ENCODE data around the gene AMBP. TPM values are rescaled to one million over a fixed set of nuclear protein-coding genes. Genes with fewer than 3 reads are reported as not detected.

The AMBP gene
- total and polyA plus RNA-seq, 2 of the 13 experiments (the other 11 are each of a cell fraction or from before 2014, with no cell fraction given): 1,510 to 2,580 TPM

DNA sequence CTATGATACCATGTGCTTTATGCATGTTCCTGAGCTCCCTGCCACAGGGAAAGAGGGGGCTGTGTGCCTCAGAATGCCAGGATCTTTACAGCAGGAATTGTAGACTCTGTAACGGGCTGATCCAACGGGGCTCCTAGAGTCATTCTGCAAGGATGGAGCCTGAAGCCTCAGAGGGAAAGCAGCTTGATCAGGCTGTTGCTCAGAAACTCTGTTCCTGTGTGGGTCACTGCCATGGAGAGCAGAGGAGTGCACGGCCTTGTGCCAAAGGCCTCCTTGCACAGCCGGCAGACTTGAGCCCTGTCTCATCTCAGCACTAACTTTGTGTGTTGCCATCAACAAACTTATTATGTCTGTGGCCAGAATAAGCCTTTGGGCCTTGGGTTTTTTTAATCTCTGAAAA, 51.8 kb downstream of the AMBP start (continued):
- TF ChIP-seq, protein P1, sequence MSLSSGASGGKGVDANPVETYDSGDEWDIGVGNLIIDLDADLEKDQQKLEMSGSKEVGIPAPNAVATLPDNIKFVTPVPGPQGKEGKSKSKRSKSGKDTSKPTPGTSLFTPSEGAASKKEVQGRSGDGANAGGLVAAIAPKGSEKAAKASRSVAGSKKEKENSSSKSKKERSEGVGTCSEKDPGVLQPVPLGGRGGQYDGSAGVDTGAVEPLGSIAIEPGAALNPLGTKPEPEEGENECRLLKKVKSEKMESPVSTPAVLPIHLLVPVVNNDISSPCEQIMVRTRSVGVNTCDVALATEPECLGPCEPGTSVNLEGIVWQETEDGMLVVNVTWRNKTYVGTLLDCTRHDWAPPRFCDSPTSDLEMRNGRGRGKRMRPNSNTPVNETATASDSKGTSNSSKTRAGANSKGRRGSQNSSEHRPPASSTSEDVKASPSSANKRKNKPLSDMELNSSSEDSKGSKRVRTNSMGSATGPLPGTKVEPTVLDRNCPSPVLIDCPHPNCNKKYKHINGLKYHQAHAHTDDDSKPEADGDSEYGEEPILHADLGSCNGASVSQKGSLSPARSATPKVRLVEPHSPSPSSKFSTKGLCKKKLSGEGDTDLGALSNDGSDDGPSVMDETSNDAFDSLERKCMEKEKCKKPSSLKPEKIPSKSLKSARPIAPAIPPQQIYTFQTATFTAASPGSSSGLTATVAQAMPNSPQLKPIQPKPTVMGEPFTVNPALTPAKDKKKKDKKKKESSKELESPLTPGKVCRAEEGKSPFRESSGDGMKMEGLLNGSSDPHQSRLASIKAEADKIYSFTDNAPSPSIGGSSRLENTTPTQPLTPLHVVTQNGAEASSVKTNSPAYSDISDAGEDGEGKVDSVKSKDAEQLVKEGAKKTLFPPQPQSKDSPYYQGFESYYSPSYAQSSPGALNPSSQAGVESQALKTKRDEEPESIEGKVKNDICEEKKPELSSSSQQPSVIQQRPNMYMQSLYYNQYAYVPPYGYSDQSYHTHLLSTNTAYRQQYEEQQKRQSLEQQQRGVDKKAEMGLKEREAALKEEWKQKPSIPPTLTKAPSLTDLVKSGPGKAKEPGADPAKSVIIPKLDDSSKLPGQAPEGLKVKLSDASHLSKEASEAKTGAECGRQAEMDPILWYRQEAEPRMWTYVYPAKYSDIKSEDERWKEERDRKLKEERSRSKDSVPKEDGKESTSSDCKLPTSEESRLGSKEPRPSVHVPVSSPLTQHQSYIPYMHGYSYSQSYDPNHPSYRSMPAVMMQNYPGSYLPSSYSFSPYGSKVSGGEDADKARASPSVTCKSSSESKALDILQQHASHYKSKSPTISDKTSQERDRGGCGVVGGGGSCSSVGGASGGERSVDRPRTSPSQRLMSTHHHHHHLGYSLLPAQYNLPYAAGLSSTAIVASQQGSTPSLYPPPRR (CRISPR knock-in tag; IDR thresholded peaks at IDR 0.05; ENCODE audit: borderline replicate concordance): no peak

DNA sequence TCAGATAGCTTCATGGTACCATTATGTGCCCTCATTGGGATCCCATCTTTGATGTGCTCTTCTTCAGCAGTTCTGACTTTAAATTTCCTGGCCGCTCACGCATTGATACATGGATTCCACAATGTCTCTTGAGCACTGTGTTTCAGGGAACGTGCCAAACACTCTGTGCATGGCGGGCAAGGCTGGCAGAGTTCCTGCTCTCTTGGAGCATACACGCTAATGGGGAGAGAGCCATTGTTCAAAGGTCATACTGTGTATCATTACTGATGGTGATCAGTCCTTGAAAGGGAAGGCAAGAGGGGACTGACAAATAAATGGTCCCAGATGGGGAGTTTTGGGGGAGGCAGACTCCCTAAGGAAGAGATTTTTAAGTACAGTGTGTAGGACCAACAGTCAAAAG, 52.3 kb downstream of the AMBP start:
- no peak overlapping the region for H3K27ac ChIP-seq (ENCODE audit: extremely low read length, insufficient read depth, low read length)
- in situ Hi-C loops (cut with HindIII; ENCODE audit: extremely low pct_ligation_motif_present, low pct_unique_long_range_greater_than_20kb) (loop anchor here (25.0 kb wide), 1 partner anchor 288 kb away; no protein-coding TSS in a partner anchor), intact Hi-C loops (cut with micrococcal nuclease; ENCODE audit: unreplicated experiment) (loop anchor here (10.0 kb wide), 1 partner anchor 61 kb away; no protein-coding TSS in a partner anchor)
- 63% methylated on average over 5 of the region's 5 CpGs for WGBS (ENCODE audit: low lambda C conversion rate)
- H3K36me3 ChIP-seq (replicated peaks in 1 of 2; ENCODE audit: control insufficient read depth in 1 of 2, insufficient read depth in 2 of 2, low read length in 2 of 2): no peaks in the 10 kb centered on the region
- no peak overlapping the region for H3K4me2 ChIP-seq (ENCODE audit: low read depth, low read length)
- BruUV-seq (replicated peaks): no TSS peak
- no peaks in the 10 kb centered on the region for H3K79me2 ChIP-seq (ENCODE audit: insufficient read depth, low read length)
- DNase-seq (ENCODE audit: low spot score) (no peak), FAIRE-seq (no peak), ATAC-seq (no peak)
- H4K20me1 ChIP-seq (ENCODE audit: insufficient read depth, low read length): no peaks in the 10 kb centered on the region
- H3K9ac ChIP-seq (ENCODE audit: insufficient read depth, low read depth, low read length): no peak overlapping the region
- CTCF ChIA-PET (ENCODE audit: low intra/inter-chr PET ratio, low total read pairs): no interaction called here
- H3K27me3 ChIP-seq (ENCODE audit: control insufficient read depth in 1 of 2, insufficient read depth in 2 of 2, low read length in 2 of 2): peaks cover 0 to 24% of the 10 kb centered on the region in 2 experiments; a peak in 1 of 5 replicates
- no peak overlapping the region for H3K4me3 ChIP-seq (replicated peaks in 1 of 3; ENCODE audit: insufficient read depth in 1 of 3, low read depth in 2 of 3, low read length in 3 of 3)
- POLR2A ChIA-PET: no interaction called here
- H2AFZ ChIP-seq (ENCODE audit: low read length): no peak overlapping the region
- no peaks in the 10 kb centered on the region for H3K4me1 ChIP-seq (ENCODE audit: insufficient read depth, low read length)
- H3K9me3 ChIP-seq (ENCODE audit: low read length): peaks cover 8% of the 10 kb centered on the region; the same call in 1 of the 2 replicates
- no peak for TF ChIP-seq HNRNPH1 (optimal IDR thresholded peaks at IDR 0.05; ENCODE audit: low read depth, low read length)
- no peak for TF ChIP-seq ZNF333 (CRISPR knock-in tag; IDR thresholded peaks at IDR 0.05; ENCODE audit: borderline replicate concordance)
- no peak for TF ChIP-seq ZNF768 (CRISPR knock-in tag; IDR thresholded peaks at IDR 0.05)
- TF ChIP-seq AHR (CRISPR knock-in tag; IDR thresholded peaks at IDR 0.05): no peak
- no peak for TF ChIP-seq PPARG (CRISPR knock-in tag; conservative IDR thresholded peaks at IDR 0.05)
- no peak for TF ChIP-seq MATR3 (CRISPR knock-in tag; IDR thresholded peaks at IDR 0.05)
- no peak for TF ChIP-seq ATF3 (CRISPR knock-in tag; IDR thresholded peaks at IDR 0.05)
- no peak for TF ChIP-seq ZGPAT (CRISPR knock-in tag; IDR thresholded peaks at IDR 0.05)
- no peak for TF ChIP-seq FOSL2 (CRISPR knock-in tag; IDR thresholded peaks at IDR 0.05)
- TF ChIP-seq ZNF501 (CRISPR knock-in tag; IDR thresholded peaks at IDR 0.05): no peak
- TF ChIP-seq RBFOX2 (IDR thresholded peaks at IDR 0.05; ENCODE audit: low read depth, low read length): no peak
- TF ChIP-seq, protein P2, sequence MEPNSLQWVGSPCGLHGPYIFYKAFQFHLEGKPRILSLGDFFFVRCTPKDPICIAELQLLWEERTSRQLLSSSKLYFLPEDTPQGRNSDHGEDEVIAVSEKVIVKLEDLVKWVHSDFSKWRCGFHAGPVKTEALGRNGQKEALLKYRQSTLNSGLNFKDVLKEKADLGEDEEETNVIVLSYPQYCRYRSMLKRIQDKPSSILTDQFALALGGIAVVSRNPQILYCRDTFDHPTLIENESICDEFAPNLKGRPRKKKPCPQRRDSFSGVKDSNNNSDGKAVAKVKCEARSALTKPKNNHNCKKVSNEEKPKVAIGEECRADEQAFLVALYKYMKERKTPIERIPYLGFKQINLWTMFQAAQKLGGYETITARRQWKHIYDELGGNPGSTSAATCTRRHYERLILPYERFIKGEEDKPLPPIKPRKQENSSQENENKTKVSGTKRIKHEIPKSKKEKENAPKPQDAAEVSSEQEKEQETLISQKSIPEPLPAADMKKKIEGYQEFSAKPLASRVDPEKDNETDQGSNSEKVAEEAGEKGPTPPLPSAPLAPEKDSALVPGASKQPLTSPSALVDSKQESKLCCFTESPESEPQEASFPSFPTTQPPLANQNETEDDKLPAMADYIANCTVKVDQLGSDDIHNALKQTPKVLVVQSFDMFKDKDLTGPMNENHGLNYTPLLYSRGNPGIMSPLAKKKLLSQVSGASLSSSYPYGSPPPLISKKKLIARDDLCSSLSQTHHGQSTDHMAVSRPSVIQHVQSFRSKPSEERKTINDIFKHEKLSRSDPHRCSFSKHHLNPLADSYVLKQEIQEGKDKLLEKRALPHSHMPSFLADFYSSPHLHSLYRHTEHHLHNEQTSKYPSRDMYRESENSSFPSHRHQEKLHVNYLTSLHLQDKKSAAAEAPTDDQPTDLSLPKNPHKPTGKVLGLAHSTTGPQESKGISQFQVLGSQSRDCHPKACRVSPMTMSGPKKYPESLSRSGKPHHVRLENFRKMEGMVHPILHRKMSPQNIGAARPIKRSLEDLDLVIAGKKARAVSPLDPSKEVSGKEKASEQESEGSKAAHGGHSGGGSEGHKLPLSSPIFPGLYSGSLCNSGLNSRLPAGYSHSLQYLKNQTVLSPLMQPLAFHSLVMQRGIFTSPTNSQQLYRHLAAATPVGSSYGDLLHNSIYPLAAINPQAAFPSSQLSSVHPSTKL (CRISPR knock-in tag; IDR thresholded peaks at IDR 0.05): no peak
- no peak for TF ChIP-seq SP4 (CRISPR knock-in tag; IDR thresholded peaks at IDR 0.05)
